Measurements from ENCODE around the gene CSPG4.
"Not testable (repeated sequence)": the region's sequence is repeated elsewhere in the genome, so short reads cannot be mapped to it uniquely, and the experiment has no call there.

CSPG4 gene

GRCh38 chr15:75721480-75721922 is 8.9 kb upstream of the CSPG4 start:
- no peak for TF ChIP-seq CTCF (IDR thresholded peaks at IDR 0.05; ENCODE audit: extremely low read depth, missing control alignments)
- DNase-seq (ENCODE audit: low spot score): no peak

- DNase-seq (ENCODE audit: low spot score): peak; percentile 69
- TF ChIP-seq CTCF (IDR thresholded peaks at IDR 0.05; ENCODE audit: extremely low read depth, missing control alignments): peak; percentile 37
Observed at GRCh38 chr15:75720787-75721479, 8.3 kb upstream of the CSPG4 start.

GRCh38 chr15:75720297-75720696 is 7.6 kb upstream of the CSPG4 start:
- TF ChIP-seq CTCF (IDR thresholded peaks at IDR 0.05; ENCODE audit: extremely low read depth, missing control alignments): no peak
- DNase-seq (ENCODE audit: low spot score): no peak

GRCh38 chr15:75718328-75718727 is 5.7 kb upstream of the CSPG4 start:
- no peak for TF ChIP-seq CTCF (IDR thresholded peaks at IDR 0.05; ENCODE audit: extremely low read depth, missing control alignments)
- no peak for DNase-seq (ENCODE audit: low spot score)

GRCh38 chr15:75717001-75717400 is 4.4 kb upstream of the CSPG4 start:
- not testable (repeated sequence) for DNase-seq (ENCODE audit: low spot score)

- DNase-seq (ENCODE audit: low spot score): not testable (repeated sequence)
Observed at GRCh38 chr15:75716249-75716950, 3.8 kb upstream of the CSPG4 start.

GRCh38 chr15:75715312-75715832 is 2.7 kb upstream of the CSPG4 start:
- not testable (repeated sequence) for DNase-seq (ENCODE audit: low spot score)

- TF ChIP-seq CTCF (IDR thresholded peaks at IDR 0.05; ENCODE audit: extremely low read depth, missing control alignments): no peak
- DNase-seq (ENCODE audit: low spot score): no peak
Observed at GRCh38 chr15:75714195-75714594, 1.5 kb upstream of the CSPG4 start.

- TF ChIP-seq CTCF (IDR thresholded peaks at IDR 0.05; ENCODE audit: extremely low read depth, missing control alignments): no peak
- no peak for DNase-seq (ENCODE audit: low spot score)
Observed at GRCh38 chr15:75713338-75713895, 769 bp upstream of the CSPG4 start.

GRCh38 chr15:75711495-75711894 is 1.2 kb downstream of the CSPG4 start:
- DNase-seq (ENCODE audit: low spot score): not testable (repeated sequence)

GRCh38 chr15:75710874-75711273 is 1.8 kb downstream of the CSPG4 start:
- not testable (repeated sequence) for DNase-seq (ENCODE audit: low spot score)

GRCh38 chr15:75709458-75709857 is 3.2 kb downstream of the CSPG4 start:
- DNase-seq (ENCODE audit: low spot score): not testable (repeated sequence)

Measured in GM20000 (cell line).